Common myeloid progenitor, CD34-positive (primary cell): ENCODE measurements around the gene FAM151A.

Source experiments
- CTCF ChIA-PET: fragments of 350-600 bp; sonication (Branson Sonifier 250); formaldehyde crosslinking; loops from one replicate; lab custom pipeline; 2021; ENCODE audit warnings: antibody characterized with exemption; lab: Charles Lee
- POLR2A ChIA-PET: fragments of 350-600 bp; sonication (Branson Sonifier 250); formaldehyde crosslinking; loops from one replicate; lab custom pipeline; 2021; ENCODE audit warnings: antibody characterized with exemption; lab: Charles Lee
- DNase-seq, 3 donors: peaks; one replicate each; pipeline versions ENCODE4 v3.0.0 to v3.0.0-alpha.2; 2013
- H3K27ac ChIP-seq, 2 experiments: 1 replicate in 1 of 2; 2 replicates in 1 of 2; pipeline ENCODE4 v1.7.0; 2013; ENCODE audit warnings: inconsistent platforms in 2 of 2, low read length in 2 of 2, mild to moderate bottlenecking in 2 of 2, low read depth in 1 of 2, moderate library complexity in 1 of 2; ENCODE audit not compliant: severe bottlenecking in 2 of 2, insufficient read depth in 1 of 2, poor library complexity in 1 of 2
- H3K27me3 ChIP-seq, 5 experiments: replicated peaks in 2 of 5; 1 replicate in 3 of 5; 2 replicates in 2 of 5; pipeline versions ENCODE4 v1.6.1 to v1.7.0; 2013; ENCODE audit warnings: low read length in 4 of 5, mild to moderate bottlenecking in 2 of 5, moderate library complexity in 2 of 5, inconsistent platforms in 1 of 5; ENCODE audit not compliant: insufficient read depth in 5 of 5, control insufficient read depth in 4 of 5
- H3K36me3 ChIP-seq, 4 experiments: 1 replicate in 2 of 4; 2 replicates in 2 of 4; pipeline versions ENCODE4 v1.6.1 to v1.7.0; 2013; ENCODE audit warnings: low read length in 3 of 4, control low read depth in 1 of 4, mild to moderate bottlenecking in 1 of 4; ENCODE audit not compliant: control insufficient read depth in 4 of 4, insufficient read depth in 4 of 4
- H3K4me1 ChIP-seq, 4 experiments: 1 replicate in 3 of 4; 2 replicates in 1 of 4; pipeline versions ENCODE4 v1.6.1 to v1.7.1; 2013; ENCODE audit warnings: low read length in 3 of 4, mild to moderate bottlenecking in 3 of 4, control low read depth in 1 of 4, inconsistent platforms in 1 of 4, moderate library complexity in 1 of 4; ENCODE audit not compliant: control insufficient read depth in 4 of 4, insufficient read depth in 4 of 4; ENCODE audit errors: control extremely low read depth in 1 of 4
- H3K4me3 ChIP-seq, 7 experiments: 1 replicate in 4 of 7; 2 replicates in 3 of 7; pipeline versions ENCODE4 v1.5.1 to v1.7.0; 2013; ENCODE audit warnings: mild to moderate bottlenecking in 7 of 7, low read length in 6 of 7, moderate library complexity in 6 of 7, inconsistent platforms in 2 of 7, low read depth in 2 of 7, control low read depth in 1 of 7; ENCODE audit not compliant: insufficient read depth in 4 of 7, control insufficient read depth in 1 of 7; ENCODE audit errors: extremely low read depth in 1 of 7
- H3K9me3 ChIP-seq, 5 experiments: 1 replicate in 4 of 5; 2 replicates in 1 of 5; pipeline versions ENCODE4 v1.6.1 to v1.7.1; 2013; ENCODE audit warnings: low read length in 4 of 5, mild to moderate bottlenecking in 2 of 5, inconsistent platforms in 1 of 5, low read depth in 1 of 5, moderate library complexity in 1 of 5; ENCODE audit not compliant: control insufficient read depth in 4 of 5, insufficient read depth in 2 of 5; ENCODE audit errors: control extremely low read depth in 1 of 5
- WGBS: methylation state at CpG from one replicate; pipeline ENCODE4 v1.1.5; 2013; ENCODE audit not compliant: insufficient coverage; 5-methylcytosine and 5-hydroxymethylcytosine counted together

The FAM151A gene

DNA sequence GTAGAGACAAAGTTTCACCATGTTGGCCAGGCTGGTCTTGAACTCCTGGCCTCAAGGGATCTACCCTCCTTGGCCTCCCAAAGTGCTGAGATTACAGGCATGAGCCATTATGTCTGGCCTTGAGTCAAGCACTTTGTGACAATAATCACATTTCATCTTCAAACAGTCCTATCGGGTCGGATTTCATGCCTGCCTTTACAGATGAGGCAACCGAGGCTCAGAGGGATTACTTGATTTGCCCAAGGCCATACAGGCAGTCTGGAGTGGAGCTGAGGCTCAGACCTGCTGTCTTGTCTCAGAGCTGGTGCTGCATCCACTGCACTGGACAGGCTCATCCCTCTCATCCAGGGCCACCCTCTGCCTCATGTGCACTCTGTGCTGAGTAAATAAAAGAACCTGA lies 26.6 kb downstream of the FAM151A start:
- 96% methylated on average over 3 of the region's 3 CpGs for WGBS
- ChIA-PET POLR2A (no interaction called here), CTCF (interaction anchor here (1.1 to 1.2 kb wide), 2 partner anchors 9 to 11 kb away, joined by 3 read pairs; no protein-coding TSS in a partner anchor)

DNA sequence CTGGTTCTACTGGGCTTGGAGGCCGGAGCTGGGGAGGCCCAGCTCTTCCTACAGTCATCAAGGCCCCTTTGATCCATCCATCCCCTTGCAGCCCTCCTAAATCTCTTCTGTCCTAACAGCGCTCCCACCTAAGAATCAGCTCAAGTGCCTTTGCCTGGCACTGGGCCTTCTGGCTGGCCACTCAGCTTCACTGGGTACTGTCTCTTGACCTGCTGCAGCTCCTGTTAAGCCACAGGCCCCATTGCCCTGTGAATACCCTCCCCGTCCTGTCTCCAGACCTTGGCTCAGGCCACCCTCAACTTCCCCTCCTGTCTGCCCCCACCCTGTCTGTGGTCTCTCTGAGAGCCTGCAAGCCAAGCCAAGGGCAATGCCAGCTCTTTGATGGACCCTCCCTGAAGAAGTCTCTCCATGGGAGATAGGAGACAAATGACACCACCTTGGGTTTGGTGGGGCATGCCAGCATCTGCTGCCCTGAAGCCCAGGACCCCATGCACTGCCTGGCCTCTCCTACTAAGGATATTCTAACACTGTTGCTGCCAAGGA lies 27.3 kb downstream of the FAM151A start:
- no peaks in the 10 kb centered on the region for H3K27me3 ChIP-seq
- peaks cover 0 to 42% (median 13%) of the 10 kb centered on the region in 4 experiments for H3K36me3 ChIP-seq
- no peak for DNase-seq
- CTCF ChIA-PET, result interaction anchor here (1.1 to 1.2 kb wide), 2 partner anchors 9 to 10 kb away, joined by 3 read pairs; no protein-coding TSS in a partner anchor
- H3K27ac ChIP-seq, result no peak overlapping the region
- no peaks in the 10 kb centered on the region for H3K9me3 ChIP-seq
- POLR2A ChIA-PET, result interaction anchor here (0.6 to 0.7 kb wide), 3 partner anchors 29 to 280 kb away, joined by 3 to 6 read pairs (median 3); no protein-coding TSS in a partner anchor
- H3K4me3 ChIP-seq, result no peak overlapping the region
- 80% methylated on average over 2 of the region's 3 CpGs for WGBS
- H3K4me1 ChIP-seq, result peaks cover 0 to 20% (median 0%) of the 10 kb centered on the region in 4 experiments

More for the DNA sequence above, 26.6 kb downstream of the FAM151A start:
- Histone ChIP-seq H3K36me3 (peaks cover 0 to 46% (median 18%) of the 10 kb centered on the region in 4 experiments), H3K4me3 (no peak overlapping the region), H3K4me1 (peaks cover 0 to 20% (median 0%) of the 10 kb centered on the region in 4 experiments), H3K27ac (no peak overlapping the region), H3K27me3 (no peaks in the 10 kb centered on the region), H3K9me3 (no peaks in the 10 kb centered on the region)
- no peak for DNase-seq

DNA sequence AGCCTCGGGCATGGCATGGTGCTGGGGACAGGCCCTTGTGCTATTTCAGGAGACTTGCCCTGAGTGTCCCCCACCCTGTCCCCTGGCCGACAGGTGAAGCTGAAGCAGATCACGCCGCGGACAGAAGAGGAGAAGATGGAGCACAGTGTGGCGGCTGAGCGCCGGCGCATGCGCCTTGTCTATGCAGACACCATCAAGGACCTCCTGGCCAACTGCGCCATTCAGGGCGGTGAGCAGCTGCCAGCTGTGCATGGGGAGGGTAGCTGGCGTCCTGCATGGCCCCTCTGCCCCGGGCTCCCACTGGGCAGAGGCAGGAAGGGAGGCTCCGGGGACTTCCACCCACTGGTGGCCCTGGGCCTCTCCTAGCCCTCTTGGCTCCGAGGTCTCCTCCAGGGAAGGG lies 28.9 kb downstream of the FAM151A start:
- POLR2A ChIA-PET, result no interaction called here

DNA sequence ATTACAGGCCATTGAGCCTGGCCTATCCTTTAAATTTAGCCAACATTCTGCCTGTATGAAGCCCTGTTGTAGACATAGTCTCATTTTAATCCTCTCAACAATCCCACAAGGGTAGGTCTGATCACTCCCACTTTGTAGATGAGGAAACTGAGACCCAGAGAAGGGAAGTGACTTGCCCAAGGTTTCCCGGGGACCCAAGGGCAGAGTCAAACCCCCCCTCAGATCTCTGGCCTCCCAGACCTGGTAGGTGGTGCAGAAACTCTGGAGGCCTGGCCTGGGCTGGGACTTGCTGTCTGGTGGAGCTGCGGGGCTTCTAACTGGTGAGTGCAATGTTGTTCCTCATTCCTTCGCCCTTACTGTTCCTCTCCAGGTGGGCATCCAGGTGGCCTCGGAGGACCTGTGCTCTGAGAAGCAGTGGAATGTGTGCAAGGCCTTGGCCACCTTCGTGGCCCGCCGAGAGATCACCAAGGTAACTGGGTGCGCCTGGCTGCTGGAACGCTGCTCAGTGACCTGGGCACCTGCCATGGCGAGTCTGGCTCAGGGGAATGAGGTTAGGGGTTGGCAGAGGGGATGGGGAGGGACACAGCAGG lies 29.7 kb downstream of the FAM151A start:
- Histone ChIP-seq H3K9me3 (no peaks in the 10 kb centered on the region), H3K4me3 (no peak overlapping the region), H3K36me3 (peaks cover 0 to 32% (median 12%) of the 10 kb centered on the region in 4 experiments), H3K27me3 (no peaks in the 10 kb centered on the region), H3K4me1 (peaks cover 0 to 21% (median 0%) of the 10 kb centered on the region in 4 experiments), H3K27ac (no peak overlapping the region)
- CTCF ChIA-PET, result interaction anchor here (1.0 kb wide), 1 partner anchor 46 kb away, joined by 3 read pairs; the partner anchor contains the start of gene ACOT11
- no peak for DNase-seq
- POLR2A ChIA-PET, result no interaction called here
- 95% methylated on average over 10 of the region's 10 CpGs for WGBS

More for the DNA sequence above, 28.9 kb downstream of the FAM151A start:
- no peaks in the 10 kb centered on the region for H3K9me3 ChIP-seq
- H3K4me1 ChIP-seq, result peaks cover 0 to 20% (median 0%) of the 10 kb centered on the region in 4 experiments
- peaks cover 0 to 36% (median 12%) of the 10 kb centered on the region in 4 experiments for H3K36me3 ChIP-seq
- H3K27me3 ChIP-seq, result no peaks in the 10 kb centered on the region
- no peak for DNase-seq
- 94% methylated on average over 16 of the region's 16 CpGs for WGBS
- no peak overlapping the region for H3K4me3 ChIP-seq
- H3K27ac ChIP-seq, result no peak overlapping the region
- CTCF ChIA-PET, result interaction anchor here (0.9 kb wide), 1 partner anchor 198 kb away, joined by 3 read pairs; no protein-coding TSS in a partner anchor

DNA sequence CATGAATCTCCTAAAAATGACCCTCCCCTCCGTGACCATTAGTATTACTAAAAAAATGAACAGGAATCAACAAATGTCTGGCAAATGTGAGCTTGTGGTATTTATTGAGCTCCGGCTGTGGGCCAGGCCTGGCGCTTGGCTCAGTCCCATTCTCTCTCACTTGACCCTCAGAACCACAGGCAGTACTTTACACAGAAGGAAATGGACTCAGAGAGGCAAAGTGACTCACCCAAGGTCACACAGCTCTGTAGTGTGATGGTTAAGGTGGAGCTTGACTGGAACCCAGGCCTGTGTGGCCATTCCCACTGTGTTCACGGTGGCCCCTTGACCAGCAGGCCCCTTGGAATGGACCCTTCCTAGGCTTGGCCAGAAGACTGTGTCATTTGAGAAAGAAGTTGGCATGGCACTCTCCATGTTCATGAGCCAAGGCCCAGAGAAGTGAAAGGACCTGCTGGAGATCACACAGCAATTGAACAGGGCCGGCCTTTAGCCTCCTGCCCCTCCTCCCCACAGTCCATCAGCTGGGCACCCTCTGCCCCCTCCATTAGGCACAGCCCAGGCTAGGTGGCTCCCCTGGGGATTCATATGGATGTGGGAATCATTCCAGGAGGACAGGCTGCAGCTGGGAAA lies 32.1 kb downstream of the FAM151A start:
- 100% methylated on average over 3 of the region's 5 CpGs for WGBS
- POLR2A ChIA-PET, result no interaction called here
- H3K4me3 ChIP-seq, result no peak overlapping the region
- peaks cover 0 to 13% (median 1%) of the 10 kb centered on the region in 4 experiments for H3K4me1 ChIP-seq
- H3K27ac ChIP-seq, result no peak overlapping the region
- H3K36me3 ChIP-seq, result peaks cover 0 to 28% (median 10%) of the 10 kb centered on the region in 4 experiments
- no peaks in the 10 kb centered on the region for H3K9me3 ChIP-seq
- CTCF ChIA-PET, result interaction anchor here (1.0 to 1.5 kb wide), 2 partner anchors 16 to 44 kb away, joined by 3 to 4 read pairs; no protein-coding TSS in a partner anchor
- no peak for DNase-seq
- no peaks in the 10 kb centered on the region for H3K27me3 ChIP-seq

DNA sequence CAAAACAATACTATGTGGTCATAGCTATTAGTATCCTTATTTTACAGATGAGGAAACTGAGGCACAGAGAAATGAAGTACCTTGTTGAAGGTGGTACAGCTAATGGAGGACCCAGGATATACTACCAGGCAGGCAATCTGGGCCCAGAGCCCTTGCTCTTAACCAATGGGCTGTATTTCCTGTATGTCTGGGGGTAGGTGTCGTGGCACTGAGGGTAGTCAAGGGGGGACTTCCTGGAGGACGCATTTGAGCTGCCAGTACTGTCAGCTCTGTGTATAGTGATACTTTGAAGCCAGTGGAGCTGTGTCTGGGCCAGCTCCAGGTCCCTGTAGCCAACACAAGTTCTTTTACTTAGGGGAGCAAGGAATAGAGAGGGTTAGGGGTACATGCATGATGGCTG lies 34.9 kb downstream of the FAM151A start:
- Histone ChIP-seq H3K4me3 (no peak overlapping the region), H3K9me3 (no peaks in the 10 kb centered on the region), H3K4me1 (peaks cover 0 to 6% (median 1%) of the 10 kb centered on the region in 4 experiments), H3K27me3 (no peaks in the 10 kb centered on the region), H3K36me3 (peaks cover 0 to 7% (median 4%) of the 10 kb centered on the region in 4 experiments), H3K27ac (no peak overlapping the region)
- ChIA-PET POLR2A (no interaction called here), CTCF (interaction anchor here (1.3 kb wide), 1 partner anchor 12 kb away, joined by 3 read pairs; no protein-coding TSS in a partner anchor)
- WGBS, result 29% methylated on average over 2 of the region's 2 CpGs
- no peak for DNase-seq
